HepG2 (cell line): ENCODE measurements around the gene RPTOR. TPM values are rescaled to one million over a fixed set of nuclear protein-coding genes. Genes with fewer than 3 reads are reported as not detected.

Experiments used
- FOXO1 ChIP-seq: sonication (generic); formaldehyde crosslinking; IDR thresholded peaks from 2 replicates; pipeline ENCODE4 v1.4.0; 2020; ENCODE audit warnings: missing genetic modification reagents
- JUNB ChIP-seq: sonication (generic); formaldehyde crosslinking; IDR thresholded peaks from 2 replicates; pipeline ENCODE4 v1.8.0; 2022; ENCODE audit warnings: missing genetic modification reagents, mild to moderate bottlenecking, borderline replicate concordance
- MYC ChIP-seq: sonication (generic); formaldehyde crosslinking; IDR thresholded peaks from 2 replicates; pipeline ENCODE4 v1.9.0; 2021; ENCODE audit warnings: missing genetic modification reagents, borderline replicate concordance
- NR0B2 ChIP-seq: sonication (generic); formaldehyde crosslinking; IDR thresholded peaks from 2 replicates; pipeline ENCODE4 v1.4.0; 2020; ENCODE audit warnings: mild to moderate bottlenecking, missing genetic modification reagents
- PBX3 ChIP-seq: sonication (generic); formaldehyde crosslinking; IDR thresholded peaks from 2 replicates; pipeline ENCODE4 v1.8.1; 2023; ENCODE audit warnings: missing genetic modification reagents, inconsistent platforms, borderline replicate concordance
- RBM22 ChIP-seq: fragments of 200-400 bp; formaldehyde crosslinking; optimal IDR thresholded peaks from 2 replicates; pipeline ENCODE3; 2017; ENCODE audit warnings: mild to moderate bottlenecking, low read length, moderate library complexity
- TMF1 ChIP-seq: sonication (generic); formaldehyde crosslinking; IDR thresholded peaks from 2 replicates; pipeline ENCODE4 v1.8.1; 2022; ENCODE audit warnings: low read depth, missing genetic modification reagents
- TRIM22 ChIP-seq: fragments of 450-650 bp; IDR thresholded peaks from 2 replicates; pipeline ENCODE4 v1.6.1; 2017
- ZFX ChIP-seq: sonication (generic); formaldehyde crosslinking; IDR thresholded peaks from 2 replicates; pipeline ENCODE4 v1.4.0; 2020; ENCODE audit warnings: mild to moderate bottlenecking, low read depth, missing genetic modification reagents, moderate library complexity
- ZHX1 ChIP-seq: sonication (generic); formaldehyde crosslinking; IDR thresholded peaks from 2 replicates; pipeline ENCODE4 v1.8.1; 2022; ENCODE audit warnings: low read depth, mild to moderate bottlenecking, missing genetic modification reagents
- ZNF256 ChIP-seq: sonication (generic); formaldehyde crosslinking; conservative IDR thresholded peaks from 2 replicates; pipeline ENCODE4 v1.4.0; 2020; ENCODE audit warnings: missing genetic modification reagents
- ZNF280D ChIP-seq: sonication (generic); formaldehyde crosslinking; IDR thresholded peaks from 2 replicates; pipeline ENCODE4 v1.5.1; 2020; ENCODE audit warnings: mild to moderate bottlenecking, missing genetic modification reagents
- ZNF362 ChIP-seq: sonication (generic); formaldehyde crosslinking; IDR thresholded peaks from 2 replicates; pipeline ENCODE4 v1.4.0; 2020; ENCODE audit warnings: missing genetic modification reagents, mild to moderate bottlenecking, borderline replicate concordance
- ZNF550 ChIP-seq: sonication (generic); formaldehyde crosslinking; IDR thresholded peaks from 2 replicates; pipeline ENCODE4 v1.4.0; 2020; ENCODE audit warnings: mild to moderate bottlenecking, missing genetic modification reagents, borderline replicate concordance
- ZNF629 ChIP-seq: sonication (generic); formaldehyde crosslinking; conservative IDR thresholded peaks from 2 replicates; pipeline ENCODE4 v1.5.0; 2020; ENCODE audit warnings: missing genetic modification reagents
- ZNF740 ChIP-seq: sonication (generic); formaldehyde crosslinking; IDR thresholded peaks from 2 replicates; pipeline ENCODE4 v1.4.0; 2020; ENCODE audit warnings: missing genetic modification reagents
- ZNF773 ChIP-seq: sonication (generic); formaldehyde crosslinking; IDR thresholded peaks from 2 replicates; pipeline ENCODE4 v1.4.0; 2020; ENCODE audit warnings: missing genetic modification reagents, borderline replicate concordance
- ZSCAN9 ChIP-seq: IDR thresholded peaks from 2 replicates; pipeline ENCODE4 v1.6.1; 2016; ENCODE audit warnings: borderline replicate concordance
- polyA plus RNA-seq, 8 experiments: library from polyadenylated mRNA; depleted of rRNA in 3 of 8; stranded (reverse) in 7 of 8; unstranded in 1 of 8; fragments of >200 nt; fragmentation: Illumina TruSeq in 4 of 8; extraction: Trizol in 4 of 8; gene quantifications; 2 replicates each; pipeline versions ENCODE4 v1.2.1 to v1.2.3, GENCODE V29; 2011 to 2016; ENCODE audit warnings: low read depth in 4 of 8, missing spikeins in 1 of 8, mixed read lengths in 1 of 8; ENCODE audit not compliant: insufficient read depth in 1 of 8
- total RNA-seq, 5 experiments: library from RNA; depleted of rRNA; stranded (reverse); fragments of >200 nt; fragmentation: Illumina TruSeq; extraction: Trizol; gene quantifications; 2 replicates each; pipeline ENCODE4 v1.2.3, GENCODE V29; 2016; ENCODE audit warnings: low read depth in 1 of 5

RPTOR gene
- total and polyA plus RNA-seq, 2 of the 13 experiments (the other 11 are each of a cell fraction or from before 2014, with no cell fraction given), result 6.6 to 25.3 TPM

GRCh38 chr17:80673152-80673920 is 128.7 kb downstream of the RPTOR start (continued):
- TF ChIP-seq ZNF629 (no peak), ZNF773 (no peak), RBM22 (no peak), ZNF362 (CRISPR knock-in tag) (peak; percentile 29; the same call in 1 of the 2 replicates), ZNF256 (CRISPR knock-in tag) (no peak), ZSCAN9 (no peak), ZNF550 (CRISPR knock-in tag) (no peak), JUNB (CRISPR knock-in tag) (no peak), ZNF280D (0 out of 2 replicates have a peak, but pooled peaks have one; percentile 29), FOXO1 (CRISPR knock-in tag) (peak; percentile 62), TMF1 (no peak), ZHX1 (CRISPR knock-in tag) (0 out of 2 replicates have a peak, but pooled peaks have one; percentile 31), PBX3 (CRISPR knock-in tag) (no peak), MYC (CRISPR knock-in tag) (no peak; the same call in 1 of the 2 replicates), ZFX (no peak), ZNF740 (no peak), NR0B2 (CRISPR knock-in tag) (no peak), TRIM22 (no peak)
